ENCODE results near the gene PIK3AP1. TPM values are rescaled to one million over a fixed set of nuclear protein-coding genes. Genes with fewer than 3 reads are reported as not detected.

The PIK3AP1 gene
- total and polyA plus RNA-seq, 10 of the 15 experiments (the other 5 are each of a cell fraction or from before 2014, with no cell fraction given), result 26.2 to 306 (median 119) TPM

DNA sequence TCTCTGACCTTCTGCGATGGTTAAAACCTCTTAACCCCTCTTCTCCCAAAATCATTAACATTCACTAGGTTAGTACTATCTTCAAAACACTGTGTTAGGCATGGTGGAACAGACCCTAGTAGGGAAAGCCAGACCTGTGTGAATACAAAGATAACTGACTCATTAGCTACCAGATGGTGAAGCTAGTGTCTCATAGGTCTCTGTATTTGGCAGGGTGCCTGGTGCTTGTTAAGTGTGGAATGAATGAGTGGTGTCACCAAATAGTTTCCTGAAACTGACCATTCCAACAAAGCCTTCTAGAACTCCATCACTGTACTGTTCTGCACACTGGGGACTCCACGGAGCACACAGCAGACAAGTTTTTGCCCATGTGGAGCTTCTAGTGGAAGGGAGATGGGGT, 105.8 kb downstream of the PIK3AP1 start:
- no peak overlapping the region for H2AFZ ChIP-seq (ENCODE audit: control insufficient read depth, low read depth, low read length)
- H3K9me3 ChIP-seq (replicated peaks; ENCODE audit: control insufficient read depth, insufficient read depth, low read length), result no peaks in the 10 kb centered on the region
- SMC1A ChIA-PET (ENCODE audit: uncharacterized antibody, unreplicated experiment), result no interaction called here
- no peaks in the 10 kb centered on the region for H4K20me1 ChIP-seq (ENCODE audit: control insufficient read depth, insufficient read depth)
- no peak overlapping the region for H3K27ac ChIP-seq (ENCODE audit: control insufficient read depth, insufficient read depth)
- ATAC-seq (no peak), DNase-seq (ENCODE audit: low read depth, low spot score) (no peak), FAIRE-seq (no peak)
- H3K79me2 ChIP-seq (ENCODE audit: control insufficient read depth, insufficient read depth, low read length), result no peaks in the 10 kb centered on the region
- H3K4me2 ChIP-seq (ENCODE audit: control insufficient read depth, insufficient read depth), result no peak overlapping the region
- no TSS peak for BruUV-seq (replicated peaks)
- in situ Hi-C loops (cut with MboI) (no loop called here), intact Hi-C loops (cut with micrococcal nuclease; ENCODE audit: unreplicated experiment) (no loop called here)
- RAD21 ChIA-PET (ENCODE audit: unreplicated experiment), result no interaction called here
- WGBS (ENCODE audit: insufficient coverage, insufficient replicate concordance, low lambda C conversion rate, missing lambda C conversion rate), result 100% methylated on average over 2 of the region's 2 CpGs
- POLR2A ChIA-PET, result no interaction called here
- H3K36me3 ChIP-seq (ENCODE audit: control insufficient read depth in 2 of 2, insufficient read depth in 2 of 2, low read length in 1 of 2), result peaks cover 37 to 60% of the 10 kb centered on the region in 2 experiments
- CTCF ChIA-PET, result no interaction called here
- H3K27me3 ChIP-seq (replicated peaks in 1 of 2; ENCODE audit: control insufficient read depth in 2 of 2, insufficient read depth in 2 of 2, low read length in 1 of 2), result no peaks in the 10 kb centered on the region
- no peak for TF ChIP-seq SMARCA5 (IDR thresholded peaks at IDR 0.05)
- TF ChIP-seq NR2F1 (conservative IDR thresholded peaks at IDR 0.05), result no peak
- TF ChIP-seq RAD21 (IDR thresholded peaks at IDR 0.05; ENCODE audit: insufficient read depth, low read depth, low read length), result no peak
- TF ChIP-seq JUND (IDR thresholded peaks at IDR 0.05; ENCODE audit: low read depth, low read length), result no peak
- TF ChIP-seq STAT1 (conservative IDR thresholded peaks at IDR 0.05), result no peak
- TF ChIP-seq ZSCAN29 (IDR thresholded peaks at IDR 0.05), result no peak
- TF ChIP-seq CTCF (IDR thresholded peaks at IDR 0.05 in 2 of 3, conservative IDR thresholded peaks at IDR 0.05 in 1 of 3; ENCODE audit: control insufficient read depth in 2 of 3, extremely low read depth in 1 of 3, insufficient read depth in 1 of 3, low read depth in 3 of 3, low read length in 3 of 3), result no peak
- TF ChIP-seq KDM1A (IDR thresholded peaks at IDR 0.05; ENCODE audit: borderline replicate concordance), result no peak
- TF ChIP-seq NKRF (conservative IDR thresholded peaks at IDR 0.05), result no peak
- no peak for TF ChIP-seq HDAC2 (IDR thresholded peaks at IDR 0.05)
- no peak for TF ChIP-seq PKNOX1 (IDR thresholded peaks at IDR 0.05)
- TF ChIP-seq RFX5 (IDR thresholded peaks at IDR 0.05; ENCODE audit: low read depth, low read length), result no peak
- no peak for TF ChIP-seq CBFB (IDR thresholded peaks at IDR 0.05; ENCODE audit: low read depth)
- no peak for TF ChIP-seq SIX5 (IDR thresholded peaks at IDR 0.05; ENCODE audit: low read depth, low read length, severe bottlenecking)
- no peak for TF ChIP-seq TBL1XR1 (IDR thresholded peaks at IDR 0.05; ENCODE audit: low read depth, low read length)
- H3K4me1 ChIP-seq (ENCODE audit: control insufficient read depth, insufficient read depth, low read length), result no peaks in the 10 kb centered on the region
- H3K4me3 ChIP-seq, result no peak overlapping the region
- no peak overlapping the region for H3K9ac ChIP-seq (ENCODE audit: control insufficient read depth, insufficient read depth, low read length)

Data from GM12878 (cell line).